Inferior parietal cortex (tissue), 1 donor: ENCODE results near the gene MZT2B.
"Not testable (repeated sequence)": the region's sequence is repeated elsewhere in the genome, so short reads cannot be mapped to it uniquely, and the experiment has no call there.

Source experiments
- DNase-seq: peaks from one replicate; pipeline ENCODE4 v3.0.0-alpha.2; 2016; ENCODE audit errors: extremely low spot score

Gene MZT2B

DNA sequence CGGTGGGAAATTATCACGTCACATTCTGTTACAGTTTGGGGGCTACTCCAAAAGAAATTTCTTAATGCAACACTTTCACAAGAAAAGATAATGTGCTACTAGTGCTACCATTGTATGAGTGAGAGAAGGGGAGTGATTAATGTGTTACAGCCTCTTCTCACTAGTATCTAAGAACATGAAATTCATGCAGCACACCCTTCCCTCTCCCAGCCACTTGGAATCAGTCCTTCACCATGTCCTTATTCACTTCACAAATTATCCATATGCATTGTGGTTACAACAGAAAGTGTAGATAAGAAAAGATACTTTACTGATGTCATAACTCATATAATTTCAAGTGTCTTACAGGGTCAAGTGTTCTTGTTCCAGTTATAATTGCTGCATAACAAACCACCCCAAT lies 37.1 kb downstream of the MZT2B start:
- DNase-seq, result not testable (repeated sequence)

DNA sequence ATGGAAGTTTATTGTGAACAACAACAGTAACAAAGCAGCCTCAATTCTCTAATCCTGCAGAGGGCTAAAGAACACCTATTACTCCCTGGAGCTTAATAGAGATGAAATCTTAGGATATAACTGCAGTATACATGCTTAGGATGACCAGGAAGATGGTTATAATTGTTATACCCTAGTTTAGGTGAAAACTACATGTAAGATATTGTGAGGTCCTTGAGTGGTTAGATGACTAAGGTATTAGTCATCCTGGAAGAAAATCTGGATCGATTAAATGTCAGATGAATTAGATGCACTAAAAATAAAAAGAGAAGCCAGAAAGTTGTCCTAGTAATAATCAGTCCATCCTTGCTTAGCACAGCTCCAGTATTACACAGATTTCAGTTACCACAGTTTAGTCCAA lies 38.4 kb downstream of the MZT2B start:
- DNase-seq, result not testable (repeated sequence)

DNA sequence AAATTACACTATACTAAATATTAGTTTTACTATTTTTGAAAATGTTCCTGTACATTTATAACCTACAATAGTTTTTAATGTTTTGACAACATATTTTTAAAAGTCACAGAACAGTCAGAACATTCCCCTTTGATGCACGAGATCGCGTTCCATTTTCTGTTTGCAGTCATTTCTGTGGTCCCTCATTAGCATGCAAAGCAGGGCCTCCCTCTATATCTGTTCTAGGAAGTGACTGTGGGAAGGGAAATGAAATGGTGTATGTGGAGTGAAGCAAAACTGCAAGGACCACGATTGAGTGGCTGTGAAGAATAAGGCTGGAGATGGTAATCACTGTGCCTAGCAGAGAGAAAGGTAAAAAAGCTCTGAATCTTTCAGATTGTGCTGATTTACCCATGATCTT lies 40.5 kb downstream of the MZT2B start:
- not testable (repeated sequence) for DNase-seq

DNA sequence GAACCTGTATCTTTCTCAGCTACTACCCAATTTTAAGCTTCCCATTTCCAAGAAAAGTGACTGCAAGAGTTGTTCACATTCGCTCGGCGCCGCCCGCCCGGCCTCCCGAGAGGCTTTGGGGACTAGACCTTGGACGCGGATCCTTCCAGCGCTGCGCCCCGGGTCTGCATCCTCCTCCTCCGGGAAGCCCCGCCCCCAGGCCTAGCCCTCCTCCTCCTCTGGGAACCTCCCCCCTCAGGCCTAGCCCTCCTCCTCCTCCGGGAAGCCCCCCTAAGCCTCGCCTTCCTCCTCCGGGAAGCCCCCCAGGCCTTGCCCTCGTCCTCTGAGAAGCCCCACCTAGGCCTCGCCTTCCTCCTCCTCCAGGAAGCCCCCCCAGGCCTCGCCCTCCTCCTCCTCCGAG lies 45.9 kb downstream of the MZT2B start:
- not testable (repeated sequence) for DNase-seq

DNA sequence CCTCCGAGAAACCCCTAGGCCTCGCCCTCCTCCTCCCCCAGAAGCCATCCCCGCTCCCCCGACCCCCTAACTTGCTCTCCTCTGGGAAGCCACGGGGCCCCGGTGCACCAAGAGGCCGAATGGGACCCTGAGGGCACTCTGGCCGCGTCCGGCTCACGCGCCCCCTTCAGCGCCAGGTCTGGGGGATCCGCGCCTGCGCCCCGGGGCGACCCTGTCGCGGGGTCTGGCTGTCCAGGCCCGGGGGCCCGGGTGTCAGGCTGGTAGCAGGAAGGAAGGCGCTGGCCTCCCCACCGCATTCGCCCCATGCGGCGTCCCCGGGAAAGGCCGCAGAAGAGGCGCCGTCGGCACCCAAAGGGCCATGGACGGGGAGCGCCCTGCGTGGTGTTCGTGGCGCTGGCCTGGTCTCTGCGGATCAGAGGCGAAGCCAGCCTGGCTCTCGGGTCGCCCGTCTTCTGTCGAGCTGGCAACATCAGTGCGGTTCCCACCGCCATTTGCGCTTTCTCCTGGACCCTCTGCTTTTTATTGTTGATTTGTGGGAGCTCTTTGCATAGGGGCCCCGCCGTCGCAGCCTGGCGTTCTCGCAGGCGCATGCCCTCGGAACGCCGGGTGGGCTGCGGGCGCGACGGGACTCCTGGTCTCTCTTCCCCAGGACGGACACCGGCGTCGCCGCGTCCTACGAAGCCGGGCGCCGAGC lies 46.6 kb downstream of the MZT2B start:
- not testable (repeated sequence) for DNase-seq

DNA sequence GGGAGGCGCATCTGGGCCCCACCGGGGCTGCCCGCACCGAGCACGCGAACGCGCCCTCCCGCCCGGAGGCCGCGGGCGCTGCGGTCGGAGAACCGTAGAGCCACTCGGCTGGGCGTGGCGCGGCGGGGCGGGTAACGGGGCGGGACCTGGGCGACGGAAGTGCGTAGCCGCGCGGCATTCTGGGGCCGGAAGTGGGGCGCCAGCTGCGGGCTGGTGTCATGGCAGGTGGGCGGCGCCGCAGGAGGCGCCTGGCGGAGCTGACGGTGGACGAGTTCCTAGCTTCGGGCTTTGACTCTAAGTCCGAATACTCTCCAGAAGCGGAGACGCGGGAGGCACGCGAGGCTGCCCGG lies 47.1 kb downstream of the MZT2B start:
- DNase-seq, result not testable (repeated sequence)

DNA sequence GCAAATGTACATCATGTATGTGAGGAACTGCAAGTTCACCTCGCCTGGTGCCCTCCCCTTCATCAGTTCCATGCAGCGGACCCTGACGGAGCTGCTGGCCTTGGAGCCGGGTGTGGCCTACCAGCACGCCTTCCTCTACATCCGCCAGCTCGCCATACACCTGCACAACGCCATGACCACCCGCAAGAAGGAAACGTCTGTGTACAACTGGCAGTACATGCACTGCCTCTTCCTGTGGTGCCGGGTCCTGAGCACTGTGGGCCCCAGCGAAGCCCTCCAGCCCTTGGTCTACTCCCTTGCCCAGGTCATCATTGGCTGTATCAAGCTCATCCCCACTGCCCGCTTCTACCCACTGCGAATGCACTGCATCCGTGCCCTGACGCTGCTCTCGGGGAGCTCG lies 48.3 kb downstream of the MZT2B start:
- DNase-seq, result not testable (repeated sequence)

DNA sequence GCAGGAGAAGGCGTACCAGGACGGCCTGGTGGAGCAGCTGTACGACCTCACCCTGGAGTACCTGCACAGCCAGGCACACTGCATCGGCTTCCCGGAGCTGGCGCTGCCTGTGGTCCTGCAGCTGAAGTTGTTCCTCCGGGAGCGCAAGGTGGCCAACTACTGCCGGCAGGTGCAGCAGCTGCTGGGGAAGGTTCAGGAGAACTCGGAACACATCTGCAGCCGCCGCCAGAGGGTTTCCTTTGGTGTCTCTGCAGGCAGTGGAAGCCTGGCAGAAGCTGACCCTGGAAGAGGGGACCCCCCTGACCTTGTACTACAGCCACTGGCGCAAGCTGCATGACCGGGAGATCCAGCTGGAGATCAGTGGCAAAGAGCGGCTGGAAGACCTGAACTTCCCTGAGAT lies 48.8 kb downstream of the MZT2B start:
- not testable (repeated sequence) for DNase-seq

DNA sequence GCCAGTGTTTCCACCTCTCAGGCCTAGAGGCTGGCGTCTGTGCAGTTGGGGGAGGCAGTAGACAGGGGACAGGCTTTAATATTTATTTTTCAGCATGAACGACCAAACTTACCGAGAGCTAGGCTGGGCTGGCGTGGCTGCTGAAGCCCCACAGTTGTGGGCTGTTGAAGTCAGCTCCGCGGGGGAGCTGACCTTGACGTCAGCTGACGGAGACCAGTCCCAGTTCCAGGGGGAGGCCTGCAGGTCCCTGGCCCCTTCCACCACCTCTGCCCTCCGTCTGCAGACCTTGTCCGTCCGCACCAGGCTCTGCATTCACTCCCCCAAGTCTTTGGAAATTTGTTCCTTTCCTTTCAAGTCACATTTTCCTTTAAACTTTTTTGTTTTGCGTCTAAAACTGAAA lies 49.6 kb downstream of the MZT2B start:
- no peak for DNase-seq

DNA sequence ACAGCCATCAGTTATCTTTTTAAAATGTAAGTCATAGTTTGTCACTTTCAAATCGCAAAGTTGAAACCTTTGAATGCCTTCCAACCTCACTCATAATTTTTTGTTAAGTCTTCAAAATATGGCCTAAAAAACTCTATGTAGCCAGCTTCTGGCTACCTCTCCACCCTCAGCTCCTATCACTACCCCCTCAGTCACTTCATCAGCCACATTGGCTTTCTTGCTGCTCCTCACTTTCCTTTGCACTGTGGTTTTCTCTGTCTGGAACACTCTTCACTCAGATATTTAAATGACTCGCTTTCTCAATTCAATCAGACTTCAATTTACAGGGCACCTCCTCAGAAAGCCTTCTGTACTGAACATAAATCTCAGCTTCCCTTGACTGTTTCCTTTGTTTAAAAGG lies 51.0 kb downstream of the MZT2B start:
- not testable (repeated sequence) for DNase-seq

DNA sequence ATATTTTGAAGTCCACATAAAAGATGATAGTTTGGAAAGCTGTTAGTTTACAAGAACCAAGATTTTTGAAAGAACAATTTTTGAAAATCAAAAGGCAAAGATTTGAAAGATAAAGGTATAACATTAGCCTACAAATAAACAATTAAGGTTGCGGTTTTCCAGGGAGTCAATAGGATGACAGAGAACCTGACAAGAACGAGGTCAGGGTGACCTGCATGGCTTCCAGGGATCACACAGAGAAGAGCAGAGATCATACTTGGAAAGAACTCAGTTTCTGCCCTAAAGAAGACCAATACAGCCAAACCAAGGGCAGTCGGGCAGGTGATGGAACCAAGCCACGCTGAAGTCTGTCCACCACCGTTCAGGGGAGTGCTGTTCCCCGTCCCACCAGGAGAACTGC lies 57.5 kb downstream of the MZT2B start:
- not testable (repeated sequence) for DNase-seq
